HuH-7.5 (cell line): ENCODE measurements around the gene RPL31.

Experiments
- DNase-seq: peaks from one replicate; pipeline ENCODE4 v3.0.0; 2011; ENCODE audit warnings: low spot score

Gene RPL31

DNA sequence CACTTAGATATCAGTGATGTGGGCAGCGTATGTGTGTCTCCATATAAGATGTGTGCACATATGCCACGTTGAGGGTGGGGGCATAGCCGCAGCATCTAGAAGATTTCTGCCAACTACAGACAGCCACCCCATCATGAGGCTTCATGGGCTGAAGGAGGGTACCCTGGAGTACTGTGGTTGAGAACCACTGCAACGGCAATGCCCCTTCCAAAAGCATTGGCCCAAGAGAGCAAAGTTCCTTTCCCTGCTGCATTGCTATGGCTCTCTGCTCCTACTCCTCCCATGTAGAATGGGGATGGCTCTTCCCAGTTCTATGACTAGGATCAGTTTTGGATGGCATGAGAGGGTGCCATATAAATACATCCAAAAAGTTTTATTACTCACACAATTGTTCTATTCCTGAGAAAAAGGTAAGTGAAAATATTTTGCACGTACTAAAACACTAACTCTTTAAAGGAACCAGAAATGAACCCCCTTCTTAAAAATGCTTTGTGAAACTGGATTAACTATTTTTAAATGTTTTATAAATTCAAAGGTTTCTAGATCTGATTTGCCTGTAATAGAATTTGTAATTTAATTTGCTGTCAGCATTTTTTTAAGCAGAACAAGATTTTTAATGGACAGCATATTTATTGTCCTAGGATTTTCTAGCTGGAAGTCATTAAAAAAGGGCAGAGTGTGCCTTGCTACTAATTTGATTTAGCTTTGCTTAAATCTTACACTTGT is 4.4 kb upstream of the RPL31 start:
- DNase-seq: no peak

- DNase-seq: no peak
Observed at GRCh38 chr2:100998235-100998573, 3.9 kb upstream of the RPL31 start.

DNA sequence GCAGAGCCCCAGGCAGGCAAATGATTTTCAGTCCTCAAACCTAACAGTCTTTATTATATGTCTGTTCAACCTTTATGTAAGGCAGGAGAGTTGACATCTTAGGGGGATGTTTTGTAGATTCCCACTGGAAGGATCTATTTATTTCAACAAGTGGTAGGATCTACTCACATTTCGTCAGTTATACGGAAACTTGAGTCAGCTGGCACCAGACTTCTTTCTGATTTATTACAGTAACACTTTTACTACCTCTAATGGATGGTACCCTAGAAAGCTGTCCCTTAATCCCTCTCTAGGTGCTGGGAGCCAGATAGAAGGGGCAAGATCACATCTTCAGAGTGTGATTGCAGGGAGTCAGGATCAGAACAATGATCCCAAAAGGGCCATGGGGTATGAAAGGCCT is 2.1 kb upstream of the RPL31 start:
- DNase-seq: no peak

GRCh38 chr2:101002562-101003277 is 631 bp downstream of the RPL31 start:
- DNase-seq: no peak

- DNase-seq: no peak
Observed at GRCh38 chr2:101003278-101003775, 1.2 kb downstream of the RPL31 start.

DNA sequence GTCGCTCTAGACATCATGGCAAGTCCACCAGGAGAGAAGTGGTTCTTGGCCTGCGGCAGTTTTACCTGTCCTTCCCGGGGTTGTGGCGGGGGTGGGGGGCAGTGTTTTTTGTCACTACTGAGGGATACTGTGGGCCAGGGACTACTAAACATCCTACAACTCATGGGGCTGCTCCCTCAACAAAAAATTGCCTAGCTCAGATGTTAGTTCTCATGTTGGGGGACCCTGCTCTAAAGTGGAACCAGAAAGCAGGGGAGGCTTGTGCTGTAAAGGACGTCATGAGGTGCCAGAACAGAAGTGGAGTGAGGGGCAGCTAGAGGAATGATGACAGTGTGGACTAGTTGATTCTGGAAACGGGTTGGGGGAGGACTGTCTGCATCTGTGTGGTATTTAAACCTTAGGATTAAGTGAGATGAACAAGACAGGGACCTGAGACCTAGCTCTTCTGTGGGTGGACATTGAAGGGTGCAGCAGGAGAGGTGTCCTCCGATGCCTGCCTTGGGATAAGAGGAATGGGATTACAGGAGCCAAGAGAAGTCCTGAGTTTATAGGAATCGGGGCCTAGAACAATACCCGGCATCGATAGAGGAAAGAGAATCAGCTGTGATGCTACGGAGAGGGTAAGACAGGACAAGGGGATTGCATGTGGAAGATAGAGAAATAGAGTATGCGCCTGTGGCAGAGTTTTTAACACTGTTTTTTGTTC is 2.7 kb downstream of the RPL31 start:
- no peak for DNase-seq

DNA sequence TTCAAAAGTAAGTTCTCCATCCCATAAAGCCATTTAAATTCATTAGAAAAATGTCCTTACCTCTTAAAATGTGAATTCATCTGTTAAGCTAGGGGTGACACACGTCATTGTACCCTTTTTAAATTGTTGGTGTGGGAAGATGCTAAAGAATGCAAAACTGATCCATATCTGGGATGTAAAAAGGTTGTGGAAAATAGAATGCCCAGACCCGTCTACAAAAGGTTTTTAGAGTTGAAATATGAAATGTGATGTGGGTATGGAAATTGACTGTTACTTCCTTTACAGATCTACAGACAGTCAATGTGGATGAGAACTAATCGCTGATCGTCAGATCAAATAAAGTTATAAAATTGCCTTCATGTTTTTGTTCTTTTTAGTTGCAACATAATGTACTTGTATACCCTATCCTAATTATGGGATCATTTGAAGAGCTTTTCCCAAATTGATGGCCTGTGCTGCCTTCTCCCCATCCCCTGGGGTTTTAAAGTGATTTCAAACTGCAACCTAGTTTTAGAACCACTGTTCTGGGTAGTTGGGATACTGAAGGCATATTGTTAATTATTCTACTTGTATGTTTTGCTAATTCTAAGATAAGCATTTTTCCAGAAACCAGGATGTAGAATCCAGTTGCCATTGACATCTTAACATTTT is 4.1 kb downstream of the RPL31 start:
- no peak for DNase-seq

DNA sequence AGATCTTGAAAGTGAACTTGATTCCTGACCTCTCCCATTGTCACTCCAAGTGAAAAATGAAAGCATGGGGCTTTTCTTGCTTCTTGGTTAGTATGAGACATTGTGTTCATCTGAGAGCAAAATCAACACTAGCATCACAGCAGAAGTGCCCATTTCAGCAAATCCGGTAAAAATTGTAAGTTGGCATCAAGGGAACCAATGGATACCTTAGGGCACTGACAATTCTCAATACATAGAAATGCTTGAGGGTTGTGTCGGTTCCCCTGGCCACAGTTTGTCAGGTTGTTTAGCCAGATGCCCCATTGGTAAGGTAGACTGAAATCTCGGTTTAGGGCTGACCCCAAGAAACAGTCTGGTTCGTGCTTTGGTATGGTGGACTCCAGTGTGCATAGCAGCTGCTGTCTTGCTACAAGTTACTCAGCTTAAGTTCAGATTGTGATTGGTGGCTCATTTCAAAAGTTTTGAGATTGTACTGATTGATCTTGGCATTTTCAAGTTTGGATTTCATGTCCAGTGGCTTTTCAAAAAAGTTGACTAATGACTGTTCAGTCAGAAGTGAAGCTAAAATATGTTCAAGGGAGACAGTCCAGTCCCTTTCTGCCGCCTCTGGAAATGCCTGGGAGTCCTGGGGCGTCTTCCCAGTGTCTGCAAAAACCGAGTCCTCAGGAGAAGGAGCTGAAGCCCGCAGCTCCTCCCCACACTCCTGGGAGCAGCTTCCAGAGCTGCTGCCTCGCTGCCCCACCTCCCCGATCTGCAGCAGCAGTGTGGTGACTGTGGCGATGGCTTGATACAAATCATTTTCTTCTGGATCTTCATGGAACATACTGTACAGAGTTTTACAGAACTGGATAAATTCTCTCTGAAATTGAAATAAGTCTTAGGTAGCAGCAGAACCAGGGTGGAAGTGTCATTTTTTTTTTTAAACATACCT is 5.6 kb downstream of the RPL31 start:
- DNase-seq: no peak

- DNase-seq: no peak
Observed at GRCh38 chr2:101011152-101011551, 9.1 kb downstream of the RPL31 start.

GRCh38 chr2:101012054-101012705 is 10.1 kb downstream of the RPL31 start:
- no peak for DNase-seq

DNA sequence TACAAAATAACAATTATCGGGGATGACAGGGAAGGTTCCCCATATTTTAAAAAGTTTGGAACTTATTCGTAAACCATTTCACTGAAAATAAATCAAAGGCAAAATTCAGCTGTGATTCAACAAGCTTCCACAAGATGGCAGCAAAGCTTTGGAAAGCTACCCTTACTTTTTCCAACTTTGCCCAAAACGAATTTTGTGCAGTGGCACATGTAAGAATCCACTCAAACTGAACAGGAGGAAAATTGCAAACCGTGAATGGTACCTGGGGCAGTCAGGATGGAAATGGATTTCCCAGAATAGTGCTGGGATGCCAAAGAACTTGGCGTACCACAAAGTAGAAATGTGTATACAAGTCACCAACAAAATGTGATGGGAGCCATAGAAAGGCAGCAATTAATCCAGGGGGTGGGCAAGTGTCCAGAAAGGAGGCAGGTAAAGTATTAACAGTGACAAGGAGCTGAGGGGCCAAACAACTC is 10.7 kb downstream of the RPL31 start:
- no peak for DNase-seq

- DNase-seq: no peak
Observed at GRCh38 chr2:101014264-101014857, 12.3 kb downstream of the RPL31 start.

DNA sequence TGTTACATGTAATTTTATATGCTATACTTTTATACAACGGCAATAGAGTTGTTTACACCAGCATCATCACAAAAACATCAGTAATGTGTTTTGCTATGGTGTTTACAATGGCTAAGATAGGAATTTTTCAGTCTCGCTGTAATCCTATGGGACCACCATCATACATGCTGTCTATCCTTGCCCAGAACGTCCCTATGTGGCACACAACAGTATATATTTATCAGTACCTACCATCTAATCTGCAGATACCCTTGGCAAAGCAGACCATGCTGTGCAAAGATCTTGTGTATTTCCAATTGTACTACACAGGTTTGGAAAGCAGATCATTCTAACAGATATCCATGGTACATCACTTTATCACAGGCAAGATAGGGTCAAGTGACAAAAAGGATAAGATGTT is 15.3 kb downstream of the RPL31 start:
- DNase-seq: no peak

DNA sequence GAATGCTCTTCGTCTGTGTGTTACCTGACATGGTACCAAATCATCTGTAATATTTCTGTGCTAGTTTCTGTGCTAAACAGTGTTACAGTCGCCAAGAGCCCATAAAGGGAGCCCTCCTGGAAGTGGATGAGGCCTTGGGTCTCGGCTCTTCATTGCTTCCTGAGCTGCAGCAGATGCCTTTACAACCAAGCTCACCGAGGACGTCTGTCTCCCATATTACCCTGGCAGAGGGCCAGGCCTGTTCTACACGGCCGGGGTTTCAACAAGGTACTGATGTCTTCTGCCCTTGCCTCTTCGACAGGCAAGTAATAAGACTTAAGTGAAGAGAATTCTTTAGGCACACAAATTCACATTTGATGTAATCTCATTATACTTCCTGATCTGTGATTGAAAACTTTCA is 16.8 kb downstream of the RPL31 start:
- no peak for DNase-seq

- DNase-seq: no peak
Observed at GRCh38 chr2:101022221-101022620, 20.1 kb downstream of the RPL31 start.

GRCh38 chr2:101023327-101024107 is 21.4 kb downstream of the RPL31 start:
- no peak for DNase-seq

DNA sequence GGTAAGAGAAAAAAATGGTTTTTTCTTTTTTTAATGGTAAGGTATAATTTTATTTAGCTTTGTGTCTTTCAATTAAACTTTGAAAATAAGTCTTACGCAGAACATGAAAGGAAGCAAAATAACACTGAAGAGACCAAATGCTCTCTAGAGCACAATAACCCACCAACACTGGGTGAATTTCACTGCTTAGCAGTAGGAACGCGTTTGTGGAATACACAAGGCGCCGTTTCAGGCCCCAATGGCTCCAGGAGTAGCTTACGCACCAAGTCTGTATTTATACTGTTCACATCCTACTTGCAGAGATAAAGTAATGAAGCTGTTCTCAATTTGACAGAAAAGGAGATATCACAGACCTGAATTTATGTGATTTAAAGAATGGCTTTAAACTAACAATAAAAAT is 23.5 kb downstream of the RPL31 start:
- DNase-seq: no peak

DNA sequence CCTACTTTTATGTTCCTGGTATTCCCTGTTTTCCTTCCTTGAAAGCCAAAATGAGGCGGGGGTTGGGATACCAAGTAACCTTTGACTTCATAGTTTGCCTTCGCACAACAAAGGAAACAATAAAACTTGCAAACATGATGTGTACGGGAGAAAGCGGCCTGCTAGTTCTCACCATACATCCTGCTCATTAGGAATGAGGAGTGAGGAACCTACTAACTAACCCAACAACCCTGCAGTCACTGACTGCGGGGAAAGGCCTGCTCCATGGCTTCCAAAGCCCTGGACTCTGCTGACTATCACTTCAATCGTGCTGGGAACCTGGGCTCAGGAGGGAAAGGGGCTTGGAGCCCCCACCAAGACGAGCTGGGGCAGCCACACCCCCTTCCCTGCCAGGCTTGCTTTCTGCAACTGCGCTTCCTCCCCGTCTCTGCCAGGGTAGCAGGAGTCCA is 24.2 kb downstream of the RPL31 start:
- DNase-seq: no peak

DNA sequence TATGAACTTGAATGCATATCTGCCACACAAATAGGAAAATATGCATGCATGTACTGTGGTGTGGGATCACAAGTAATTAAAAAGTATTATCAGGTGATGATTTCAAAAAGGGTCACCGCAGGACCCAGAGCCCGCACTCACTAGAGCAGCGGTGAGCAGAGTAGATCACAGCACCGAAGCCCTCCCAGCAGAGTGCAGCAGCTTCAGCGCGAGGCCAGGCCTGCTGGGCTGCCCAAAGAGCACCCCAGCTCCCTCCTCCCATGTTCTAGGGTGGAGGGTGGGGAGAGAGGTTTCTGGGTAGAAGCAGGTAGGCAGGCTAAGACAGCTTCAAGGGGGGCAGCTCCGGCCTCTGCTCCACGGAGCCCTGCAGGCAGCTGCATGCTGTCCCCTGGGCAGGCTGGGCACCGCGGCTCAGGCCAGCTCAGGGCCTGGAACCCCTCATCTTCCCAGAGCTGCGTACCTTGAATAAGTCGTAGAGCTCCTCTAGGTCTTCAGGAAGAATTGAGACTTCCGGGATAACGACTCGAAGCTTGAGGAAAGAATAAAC is 24.9 kb downstream of the RPL31 start:
- DNase-seq: no peak
